Body of pancreas (tissue), 4 donors: Measurements from ENCODE around the gene FAM72C.
"Not testable (repeated sequence)": the region's sequence is repeated elsewhere in the genome, so short reads cannot be mapped to it uniquely, and the experiment has no call there.

Experiments used
- CTCF ChIP-seq, 7 experiments: fragments of 450-650 bp in 4 of 7; fragments of 200-600 bp in 3 of 7; sonication (generic) in 3 of 7; IDR thresholded peaks; one replicate each; pipeline ENCODE4 v1.5.1; 2016 to 2019; ENCODE audit warnings: antibody characterized with exemption in 7 of 7
- POLR2A ChIP-seq, 3 donors: fragments of 450-650 bp; IDR thresholded peaks; one replicate each; pipeline ENCODE4 v1.6.1; 2016; ENCODE audit warnings: antibody characterized with exemption in 3 of 3, mild to moderate bottlenecking in 2 of 3

- not testable (repeated sequence) for TF ChIP-seq CTCF, POLR2A (IDR thresholded peaks at IDR 0.05)
Observed at GRCh38 chr1:143974416-143974815, 2.6 kb upstream of the FAM72C start.
